ENCODE measurements around the gene ARPC5.
"Not testable (repeated sequence)": the region's sequence is repeated elsewhere in the genome, so short reads cannot be mapped to it uniquely, and the experiment has no call there.

ARPC5 gene

GRCh38 chr1:183645531-183645930 is 9.9 kb upstream of the ARPC5 start:
- DNase-seq (ENCODE audit: low read depth) = no peak

- DNase-seq (ENCODE audit: low read depth) = no peak
Observed at GRCh38 chr1:183642166-183642565, 6.6 kb upstream of the ARPC5 start.

GRCh38 chr1:183640193-183640592 is 4.6 kb upstream of the ARPC5 start:
- no peak for DNase-seq (ENCODE audit: low read depth)

- DNase-seq (ENCODE audit: low read depth) = no peak
Observed at GRCh38 chr1:183638649-183639387, 3.2 kb upstream of the ARPC5 start.

GRCh38 chr1:183636783-183637182 is 1.2 kb upstream of the ARPC5 start:
- DNase-seq (ENCODE audit: low read depth) = no peak

- no peak for DNase-seq (ENCODE audit: low read depth)
Observed at GRCh38 chr1:183636334-183636682, 725 bp upstream of the ARPC5 start.

- DNase-seq (ENCODE audit: low read depth) = no peak
Observed at GRCh38 chr1:183635099-183635605, 431 bp downstream of the ARPC5 start.

GRCh38 chr1:183634429-183635065 is 1.0 kb downstream of the ARPC5 start:
- DNase-seq (ENCODE audit: low read depth) = no peak

- peak; percentile 96 for DNase-seq (ENCODE audit: low read depth)
Observed at GRCh38 chr1:183633676-183634343, 1.8 kb downstream of the ARPC5 start.

GRCh38 chr1:183632964-183633363 is 2.6 kb downstream of the ARPC5 start:
- no peak for DNase-seq (ENCODE audit: low read depth)

- DNase-seq (ENCODE audit: low read depth) = peak; percentile 90
Observed at GRCh38 chr1:183632114-183632513, 3.5 kb downstream of the ARPC5 start.

- DNase-seq (ENCODE audit: low read depth) = peak; percentile 55
Observed at GRCh38 chr1:183630748-183631147, 4.8 kb downstream of the ARPC5 start.

GRCh38 chr1:183628537-183628936 is 7.0 kb downstream of the ARPC5 start:
- no peak for DNase-seq (ENCODE audit: low read depth)

- DNase-seq (ENCODE audit: low read depth) = not testable (repeated sequence)
Observed at GRCh38 chr1:183626236-183626635, 9.3 kb downstream of the ARPC5 start.

GRCh38 chr1:183622884-183623785 is 12.4 kb downstream of the ARPC5 start:
- peak; percentile 80 for DNase-seq (ENCODE audit: low read depth)

- no peak for DNase-seq (ENCODE audit: low read depth)
Observed at GRCh38 chr1:183622013-183622412, 13.6 kb downstream of the ARPC5 start.

GRCh38 chr1:183620311-183620710 is 15.3 kb downstream of the ARPC5 start:
- DNase-seq (ENCODE audit: low read depth) = no peak

GRCh38 chr1:183619781-183620180 is 15.8 kb downstream of the ARPC5 start:
- DNase-seq (ENCODE audit: low read depth) = no peak

GRCh38 chr1:183618202-183618601 is 17.4 kb downstream of the ARPC5 start:
- not testable (repeated sequence) for DNase-seq (ENCODE audit: low read depth)

GRCh38 chr1:183612975-183613374 is 22.6 kb downstream of the ARPC5 start:
- DNase-seq (ENCODE audit: low read depth) = not testable (repeated sequence)

GRCh38 chr1:183612407-183612806 is 23.2 kb downstream of the ARPC5 start:
- DNase-seq (ENCODE audit: low read depth) = no peak

- DNase-seq (ENCODE audit: low read depth) = no peak
Observed at GRCh38 chr1:183611021-183611420, 24.6 kb downstream of the ARPC5 start.

All from iris pigment epithelial cell (primary cell).